Femur (tissue), 1 donor: ENCODE measurements around the gene PRELID3B.

Experiments
- DNase-seq: peaks from one replicate; pipeline ENCODE4 v3.0.0-alpha.2; 2017

The PRELID3B gene

DNA sequence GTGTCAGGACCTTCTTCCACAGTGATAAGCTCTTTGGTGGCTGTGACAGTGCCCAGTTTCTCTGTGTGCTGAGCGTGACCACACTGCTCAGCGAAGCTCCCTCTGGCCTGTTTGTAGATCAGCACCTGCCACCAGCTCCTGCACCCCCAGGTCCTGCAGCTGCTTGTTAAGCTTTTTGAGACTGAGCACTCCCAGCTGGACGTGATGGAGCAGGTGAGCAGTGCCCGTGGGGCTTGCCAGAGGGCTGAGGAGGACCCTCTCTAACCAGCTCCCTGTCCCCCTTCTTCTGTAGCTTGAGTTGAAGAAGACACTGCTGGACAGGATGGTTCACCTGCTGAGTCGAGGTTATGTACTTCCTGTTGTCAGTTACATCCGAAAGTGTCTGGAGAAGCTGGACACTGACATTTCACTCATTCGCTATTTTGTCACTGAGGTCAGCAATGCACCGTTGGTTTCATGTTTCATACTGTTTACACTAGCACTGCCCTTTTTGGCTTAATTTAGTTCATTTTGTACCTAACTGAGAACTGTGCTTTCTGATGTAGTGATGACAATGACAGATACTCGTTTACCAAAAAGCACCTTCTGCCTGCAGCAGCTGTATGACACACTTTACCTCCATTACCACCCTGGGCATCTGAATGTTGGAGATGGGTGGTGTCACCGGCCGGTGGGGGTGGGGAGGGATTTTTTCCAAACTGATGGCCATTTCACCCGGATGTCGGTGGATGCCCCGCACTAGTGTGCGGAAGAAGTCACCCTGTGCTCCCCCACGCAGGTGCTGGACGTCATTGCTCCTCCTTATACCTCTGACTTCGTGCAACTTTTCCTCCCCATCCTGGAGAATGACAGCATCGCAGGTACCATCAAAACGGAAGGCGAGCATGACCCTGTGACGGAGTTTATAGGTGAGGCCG, 49.0 kb downstream of the PRELID3B start:
- DNase-seq = no peak

DNA sequence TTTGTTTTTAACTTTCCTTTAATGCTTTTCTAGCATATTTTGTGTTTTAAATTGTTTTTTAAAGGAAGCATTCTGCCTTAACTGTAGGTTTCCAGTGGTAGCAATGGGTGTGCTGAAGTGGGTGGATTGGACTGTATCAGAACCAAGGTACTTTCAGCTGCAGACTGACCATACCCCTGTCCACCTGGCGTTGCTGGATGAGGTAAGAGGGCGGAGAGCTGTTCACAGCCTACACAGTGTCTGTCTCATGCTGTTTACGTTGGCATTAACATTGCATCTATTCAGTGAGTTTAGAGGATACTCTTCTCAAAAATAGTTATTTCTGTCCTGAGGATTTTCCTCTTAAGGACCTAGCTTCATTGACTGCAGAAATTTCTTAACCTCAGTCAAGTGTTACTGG, 49.7 kb downstream of the PRELID3B start:
- no peak for DNase-seq

DNA sequence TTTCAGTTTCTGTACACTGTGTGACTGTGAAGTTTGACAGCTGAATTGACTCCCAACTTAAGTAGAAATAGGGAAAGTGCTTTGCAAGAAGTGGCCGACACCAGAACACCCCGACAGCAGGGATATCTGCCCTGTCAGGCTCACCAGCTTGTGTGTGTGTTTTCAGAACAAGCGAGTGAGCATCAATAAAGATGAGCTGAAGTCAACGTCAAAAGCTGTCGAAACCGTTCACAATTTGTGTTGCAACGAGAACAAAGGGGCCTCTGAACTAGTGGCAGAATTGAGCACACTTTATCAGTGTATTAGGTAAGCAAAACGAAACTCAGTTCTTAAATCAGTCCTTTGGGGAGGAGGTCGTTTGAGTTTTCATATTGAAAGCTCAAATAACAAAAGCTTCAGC, 50.9 kb downstream of the PRELID3B start:
- DNase-seq = no peak

DNA sequence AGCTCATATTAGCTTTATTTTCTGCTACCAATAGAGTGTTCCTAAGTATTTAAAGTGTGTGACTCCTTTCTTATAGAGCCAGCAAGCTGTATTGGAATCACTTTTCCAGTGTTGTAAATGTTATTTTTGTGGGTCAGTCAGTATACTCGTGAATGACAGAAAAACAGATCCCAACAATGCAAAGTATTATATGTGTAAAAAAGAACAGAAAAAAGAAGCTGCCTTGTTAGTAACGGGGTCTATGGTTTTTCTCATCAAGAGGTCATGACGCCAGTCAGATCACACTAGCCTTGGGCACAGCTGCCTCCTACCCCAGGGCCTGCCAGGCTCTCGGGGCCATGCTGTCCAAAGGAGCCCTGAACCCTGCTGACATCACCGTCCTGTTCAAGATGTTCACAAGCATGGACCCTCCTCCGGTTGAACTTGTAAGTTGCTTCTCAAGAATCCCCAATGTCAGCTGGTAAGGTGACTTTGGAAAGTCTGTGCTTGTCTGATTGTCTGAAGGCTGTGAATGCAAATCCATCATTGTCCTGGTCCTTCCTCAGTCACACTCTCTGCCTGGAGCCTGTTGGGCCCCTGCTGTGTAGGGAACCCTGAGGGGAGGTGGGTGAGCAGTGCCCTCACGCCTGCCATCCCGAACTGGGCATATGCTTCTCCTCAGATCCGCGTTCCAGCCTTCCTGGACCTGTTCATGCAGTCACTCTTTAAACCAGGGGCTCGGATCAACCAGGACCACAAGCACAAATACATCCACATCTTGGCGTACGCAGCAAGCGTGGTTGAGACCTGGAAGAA, 51.7 kb downstream of the PRELID3B start:
- DNase-seq = no peak

DNA sequence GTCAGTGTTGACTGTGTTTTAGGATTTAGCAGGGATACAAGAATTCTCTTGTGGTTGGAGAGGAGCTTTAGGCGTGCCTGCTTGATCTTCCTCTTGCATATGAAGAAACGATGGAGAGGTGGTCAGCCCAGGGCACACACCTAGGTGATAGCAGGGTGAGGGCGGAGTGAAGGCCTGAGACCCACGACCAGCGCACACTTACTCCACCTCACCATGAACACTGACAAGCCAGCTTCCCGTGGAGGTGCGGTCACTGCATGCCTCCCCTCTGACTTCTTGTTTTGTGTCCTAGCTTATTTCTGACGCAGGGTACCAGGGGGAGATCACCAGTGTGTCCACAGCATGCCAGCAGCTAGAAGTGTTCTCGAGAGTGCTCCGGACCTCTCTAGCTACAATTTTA, 53.4 kb downstream of the PRELID3B start:
- DNase-seq = no peak

DNA sequence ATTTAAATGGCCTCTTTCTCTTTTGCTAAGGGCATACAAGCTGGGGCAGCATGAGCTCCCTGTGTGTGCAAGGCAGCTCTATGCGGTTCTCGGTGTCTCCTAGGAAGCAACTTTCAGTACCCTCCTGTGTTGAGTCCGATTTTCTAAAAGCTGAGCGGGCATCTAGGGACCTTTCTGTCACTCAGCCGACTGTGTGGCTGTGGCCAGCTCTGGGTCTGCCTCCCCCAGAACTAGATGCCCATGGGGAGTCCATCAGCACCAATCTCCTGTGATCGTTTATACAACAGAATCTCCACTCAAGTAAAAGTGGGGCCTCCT, 54.1 kb downstream of the PRELID3B start:
- no peak for DNase-seq

DNA sequence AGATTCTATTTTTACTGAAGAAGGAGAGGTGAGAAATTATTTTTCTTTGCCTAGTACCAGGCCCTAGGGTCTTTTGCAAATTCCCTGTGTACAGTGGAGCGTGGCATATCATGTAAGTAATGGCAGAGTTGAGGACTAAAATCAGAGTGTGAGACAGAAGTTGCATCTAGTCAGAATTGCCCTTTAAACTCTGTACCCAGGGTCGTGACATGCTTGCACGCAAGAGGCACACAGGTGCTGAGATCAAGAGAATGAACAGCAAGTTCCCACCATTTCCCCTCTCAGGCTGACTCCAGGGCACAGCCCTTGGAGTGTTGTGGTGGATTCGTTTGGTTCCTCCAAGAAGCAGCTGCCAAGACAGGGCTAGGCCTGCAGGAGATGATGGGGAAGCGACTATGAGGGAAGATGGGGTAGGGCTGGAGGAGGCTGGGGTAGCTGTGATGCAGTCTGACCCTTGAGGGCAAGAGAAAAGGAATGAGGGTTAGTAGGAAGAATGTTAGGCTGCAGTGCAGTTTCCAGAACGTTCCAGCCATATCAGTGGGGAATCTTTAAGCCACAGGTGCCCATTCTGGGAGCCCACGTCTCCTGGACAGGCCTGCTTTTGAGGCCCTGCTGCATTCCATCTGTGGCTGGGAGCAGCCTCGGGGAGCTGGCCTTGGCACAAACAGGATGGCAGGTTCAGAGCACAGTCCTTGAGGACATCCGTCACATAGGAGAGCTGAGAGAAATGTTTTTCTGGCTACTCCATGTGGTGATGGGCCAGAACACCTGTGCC, 54.6 kb downstream of the PRELID3B start:
- DNase-seq = no peak

DNA sequence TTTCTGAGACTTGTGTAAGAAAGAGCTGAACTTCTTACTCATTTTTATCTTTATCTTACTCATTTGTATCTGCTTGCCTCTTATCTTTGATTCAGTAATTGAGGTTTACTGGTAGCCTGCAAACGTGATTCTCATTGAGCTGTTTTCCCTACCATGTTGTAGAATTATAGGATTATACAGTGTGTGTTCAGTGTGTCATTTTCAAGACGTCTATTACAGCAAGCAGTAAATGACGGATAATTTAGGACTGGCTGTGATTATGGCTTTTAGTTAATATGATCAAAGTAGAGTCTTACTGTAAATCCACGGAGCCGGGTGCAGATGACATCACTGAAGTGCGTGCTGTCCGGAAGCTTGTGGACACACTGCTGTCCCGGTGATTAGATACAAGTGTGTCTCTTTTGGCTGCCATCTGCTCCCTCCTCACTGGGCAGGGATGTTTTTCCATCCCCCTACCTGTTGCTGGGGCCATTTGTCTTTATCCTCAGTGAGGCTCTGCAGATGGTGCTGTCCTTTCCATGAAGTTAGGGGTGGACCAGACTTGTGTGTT, 55.5 kb downstream of the PRELID3B start:
- DNase-seq = no peak

DNA sequence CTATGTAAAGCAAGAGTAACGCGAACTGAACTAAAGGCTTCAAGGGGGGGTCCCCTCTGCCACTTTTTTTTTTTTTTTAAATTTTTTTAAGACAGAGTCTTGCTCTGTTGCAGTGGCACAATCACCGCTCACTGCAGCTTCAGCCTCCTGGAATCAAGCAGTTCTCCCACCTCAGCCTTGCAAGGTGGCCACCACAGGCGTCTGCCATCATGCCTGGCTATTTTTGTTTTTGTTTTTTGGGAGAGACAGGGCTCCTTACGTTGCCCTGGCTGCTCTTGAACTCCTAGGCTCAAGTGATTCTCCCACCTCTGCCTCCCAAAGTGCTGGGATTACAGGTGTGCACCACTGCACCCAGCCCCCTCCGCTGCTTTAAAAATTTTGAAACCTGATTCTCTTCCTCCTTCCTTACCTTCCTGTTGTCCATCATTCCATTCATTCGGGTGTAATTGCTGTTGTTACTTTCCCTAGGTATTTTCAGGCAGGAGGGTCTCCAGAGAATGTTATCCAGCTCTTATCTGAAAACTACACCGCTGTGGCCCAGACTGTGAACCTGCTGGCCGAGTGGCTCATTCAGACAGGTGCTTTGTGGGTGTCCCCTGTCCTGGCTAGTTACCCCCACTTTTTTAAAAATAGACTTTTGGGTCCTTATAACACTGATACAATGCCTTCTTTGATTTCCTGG, 56.2 kb downstream of the PRELID3B start:
- no peak for DNase-seq

DNA sequence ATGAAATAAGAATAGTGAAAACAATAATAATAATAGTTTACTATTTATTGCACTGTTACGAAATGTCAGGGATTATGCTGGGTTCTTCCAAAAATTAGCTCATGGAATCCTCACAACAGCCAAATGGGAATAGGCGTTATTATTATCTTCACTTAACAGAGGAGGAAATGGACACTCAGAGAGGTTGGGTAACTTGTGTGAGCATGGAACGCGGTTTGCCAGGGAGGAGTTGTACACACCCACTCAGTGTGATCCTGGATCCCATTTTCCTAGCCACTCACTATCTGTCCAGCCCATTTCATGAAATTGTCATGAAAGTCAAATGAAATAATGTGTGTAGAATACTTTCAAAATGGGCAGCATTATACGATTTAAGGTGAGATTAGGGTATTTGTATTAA, 56.9 kb downstream of the PRELID3B start:
- no peak for DNase-seq

DNA sequence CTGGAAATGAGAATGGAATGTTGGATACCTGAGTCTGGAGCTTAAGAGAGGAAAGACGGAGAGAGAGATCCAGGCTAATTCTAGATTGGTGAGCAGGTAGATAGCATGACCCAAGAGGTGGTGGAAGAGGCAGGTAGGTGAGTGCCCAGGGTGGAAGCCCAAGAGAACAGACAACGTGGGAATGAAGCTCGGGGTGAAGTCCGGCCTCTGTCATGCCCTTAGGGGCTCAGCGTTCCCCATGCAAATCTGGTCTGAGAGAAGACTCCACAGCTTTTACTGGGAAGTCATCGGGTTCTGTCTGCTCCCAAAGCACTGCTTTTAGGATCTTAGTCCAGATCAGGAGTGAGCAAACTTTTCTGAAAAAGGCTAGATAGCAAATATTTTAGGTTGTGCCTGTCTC, 57.9 kb downstream of the PRELID3B start:
- DNase-seq = no peak
